Measurements from ENCODE around the gene LRRFIP2. TPM values are rescaled to one million over a fixed set of nuclear protein-coding genes. Genes with fewer than 3 reads are reported as not detected.

LRRFIP2 gene
- total RNA-seq, 2 donors from 2014 or later = 102 to 134 TPM

DNA sequence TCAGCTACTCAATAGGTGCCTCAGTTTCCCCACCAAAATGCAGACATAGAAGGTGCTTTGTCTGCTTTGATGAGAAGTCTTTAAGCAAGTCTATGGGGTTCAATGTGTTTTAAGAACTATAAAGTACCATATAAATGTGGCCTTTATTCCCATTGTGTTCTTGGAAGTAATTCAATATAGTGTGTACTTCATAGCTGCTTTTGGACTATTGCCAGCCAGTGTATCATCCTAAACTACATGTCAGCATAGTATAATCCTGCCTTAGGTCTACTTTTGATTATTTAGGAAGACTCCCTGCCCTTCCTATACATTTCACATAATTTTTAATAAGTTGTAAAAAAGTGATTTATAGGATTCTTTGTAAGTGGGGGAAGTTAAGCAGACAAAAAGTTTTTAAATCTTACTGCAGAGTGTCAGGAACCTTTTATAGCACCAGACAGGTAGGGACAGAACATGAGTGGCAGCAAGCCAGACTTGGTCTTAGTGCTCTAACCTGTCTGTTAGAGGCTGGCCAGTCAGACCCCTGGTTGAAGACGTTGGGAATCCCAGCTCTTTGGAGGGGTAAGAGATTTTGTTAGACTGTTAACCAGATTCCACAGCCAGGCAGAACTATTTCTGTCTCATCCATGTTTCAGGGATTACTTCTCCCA lies 132.7 kb downstream of the LRRFIP2 start:
- intact Hi-C loops (cut with DNase I) = no loop called here
- DNase-seq (ENCODE audit: low spot score) = peak; percentile 60
- 14% methylated on average over 1 of the region's 1 CpG for WGBS

DNA sequence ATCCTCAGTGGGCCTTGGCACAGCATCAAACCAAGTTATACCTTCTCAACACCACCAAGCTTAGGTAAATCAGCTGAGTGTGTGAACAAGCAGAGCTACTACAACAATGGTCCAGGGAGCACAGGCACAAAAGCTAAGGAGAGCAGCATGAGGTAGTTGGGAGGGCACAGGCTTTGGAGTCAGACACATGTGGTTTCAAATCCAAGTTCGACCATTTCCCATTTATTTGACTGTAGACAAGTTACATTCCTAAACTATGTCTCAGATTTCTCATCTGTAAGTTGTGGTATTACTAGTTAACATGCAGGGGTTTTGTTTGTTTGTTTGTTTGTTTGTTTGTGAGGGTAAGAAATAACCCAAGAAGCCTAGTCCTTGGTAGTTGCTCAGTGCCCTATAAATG lies 134.2 kb downstream of the LRRFIP2 start:
- WGBS = 89% methylated on average over 1 of the region's 1 CpG
- Histone ChIP-seq H3K27ac (peak overlapping the region in 1 of 2 donors; percentile 62), H3K4me1 (replicated peaks) (peaks cover 3% of the 10 kb centered on the region), H3K27me3 (replicated peaks; ENCODE audit: insufficient read depth) (no peaks in the 10 kb centered on the region), H3K9me3 (no peaks in the 10 kb centered on the region), H3K4me3 (no peak overlapping the region), H3K36me3 (peaks cover 0 to 7% of the 10 kb centered on the region in 2 donors)
- TF ChIP-seq POLR2A (IDR thresholded peaks at IDR 0.05) = no peak
- no peak for TF ChIP-seq POLR2AphosphoS5 (IDR thresholded peaks at IDR 0.05)
- TF ChIP-seq, protein P1, sequence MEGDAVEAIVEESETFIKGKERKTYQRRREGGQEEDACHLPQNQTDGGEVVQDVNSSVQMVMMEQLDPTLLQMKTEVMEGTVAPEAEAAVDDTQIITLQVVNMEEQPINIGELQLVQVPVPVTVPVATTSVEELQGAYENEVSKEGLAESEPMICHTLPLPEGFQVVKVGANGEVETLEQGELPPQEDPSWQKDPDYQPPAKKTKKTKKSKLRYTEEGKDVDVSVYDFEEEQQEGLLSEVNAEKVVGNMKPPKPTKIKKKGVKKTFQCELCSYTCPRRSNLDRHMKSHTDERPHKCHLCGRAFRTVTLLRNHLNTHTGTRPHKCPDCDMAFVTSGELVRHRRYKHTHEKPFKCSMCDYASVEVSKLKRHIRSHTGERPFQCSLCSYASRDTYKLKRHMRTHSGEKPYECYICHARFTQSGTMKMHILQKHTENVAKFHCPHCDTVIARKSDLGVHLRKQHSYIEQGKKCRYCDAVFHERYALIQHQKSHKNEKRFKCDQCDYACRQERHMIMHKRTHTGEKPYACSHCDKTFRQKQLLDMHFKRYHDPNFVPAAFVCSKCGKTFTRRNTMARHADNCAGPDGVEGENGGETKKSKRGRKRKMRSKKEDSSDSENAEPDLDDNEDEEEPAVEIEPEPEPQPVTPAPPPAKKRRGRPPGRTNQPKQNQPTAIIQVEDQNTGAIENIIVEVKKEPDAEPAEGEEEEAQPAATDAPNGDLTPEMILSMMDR (IDR thresholded peaks at IDR 0.05) = no peak
- intact Hi-C loops (cut with DNase I) = no loop called here
- DNase-seq (ENCODE audit: low spot score) = no peak

More for the DNA sequence above, 132.7 kb downstream of the LRRFIP2 start:
- H3K4me1 ChIP-seq (replicated peaks) = peaks cover 3% of the 10 kb centered on the region
- no peaks in the 10 kb centered on the region for H3K9me3 ChIP-seq
- H3K27ac ChIP-seq = peak overlapping the region; percentile 49 to 64
- peak; percentile 48 for TF ChIP-seq POLR2AphosphoS5 (IDR thresholded peaks at IDR 0.05)
- no peak for TF ChIP-seq POLR2A (IDR thresholded peaks at IDR 0.05)
- H3K27me3 ChIP-seq (replicated peaks; ENCODE audit: insufficient read depth) = no peaks in the 10 kb centered on the region
- H3K36me3 ChIP-seq = peaks cover 0 to 7% of the 10 kb centered on the region in 2 donors
- H3K4me3 ChIP-seq = no peak overlapping the region

DNA sequence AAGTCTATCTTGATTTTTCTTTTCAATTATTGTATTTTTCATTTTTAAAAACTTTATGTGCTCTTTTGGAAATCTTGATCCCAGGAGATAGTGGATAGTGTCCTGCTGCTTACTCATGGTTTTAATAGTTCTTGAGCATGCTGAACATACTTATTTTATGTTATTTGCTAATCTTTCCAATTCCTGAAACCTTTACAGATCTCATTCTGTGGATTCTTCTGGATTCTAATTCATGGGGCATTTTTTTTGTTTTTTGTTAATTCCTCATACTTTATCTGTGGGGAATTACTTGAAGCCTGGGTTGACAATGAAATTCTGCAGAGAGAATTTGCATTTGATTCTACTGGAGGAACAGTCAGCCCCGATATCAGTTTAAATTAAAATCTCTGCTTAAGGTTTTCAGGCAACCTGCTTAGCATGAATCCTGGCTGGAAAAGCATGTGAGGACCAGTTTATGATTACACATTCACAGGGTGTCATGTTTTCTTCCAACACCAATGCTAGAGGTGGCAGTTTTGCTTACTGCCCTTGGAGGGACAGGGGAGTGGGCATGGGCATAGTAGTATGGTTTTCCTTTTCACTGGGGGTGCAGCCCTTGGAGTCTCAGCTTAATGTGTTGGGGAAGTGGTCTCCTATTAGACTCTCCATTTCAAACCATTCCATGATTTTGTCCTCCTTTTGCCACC lies 135.1 kb downstream of the LRRFIP2 start:
- no peak overlapping the region for H3K4me3 ChIP-seq
- intact Hi-C loops (cut with DNase I) = no loop called here
- H3K27ac ChIP-seq = peak overlapping the region in 1 of 2 donors; percentile 62
- WGBS = 84% methylated on average over 1 of the region's 1 CpG
- TF ChIP-seq POLR2AphosphoS5 (IDR thresholded peaks at IDR 0.05) = no peak
- no peak for TF ChIP-seq POLR2A (IDR thresholded peaks at IDR 0.05)
- no peak for DNase-seq (ENCODE audit: low spot score)
- H3K9me3 ChIP-seq = no peaks in the 10 kb centered on the region
- H3K36me3 ChIP-seq = peaks cover 0 to 7% of the 10 kb centered on the region in 2 donors
- peaks cover 3% of the 10 kb centered on the region for H3K4me1 ChIP-seq (replicated peaks)
- H3K27me3 ChIP-seq (replicated peaks; ENCODE audit: insufficient read depth) = no peaks in the 10 kb centered on the region

DNA sequence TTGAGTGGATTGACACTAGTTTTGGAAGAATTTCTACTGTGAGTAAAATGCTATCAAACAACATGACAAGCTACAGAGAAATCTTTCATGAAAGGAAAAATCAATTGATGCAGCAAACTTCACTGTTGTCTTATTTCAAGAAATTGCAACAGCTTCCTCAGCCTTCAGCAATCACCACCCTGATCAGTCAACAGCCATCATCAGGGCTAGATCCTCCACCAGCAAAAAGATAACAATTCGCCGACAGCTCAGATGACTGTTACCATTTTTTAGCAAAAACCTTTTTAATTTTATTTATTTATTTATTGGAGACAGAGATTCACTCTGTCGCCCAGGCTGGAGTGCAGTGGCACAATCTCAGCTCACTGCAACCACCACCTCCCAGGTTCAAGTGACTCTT lies 137.0 kb downstream of the LRRFIP2 start:
- Histone ChIP-seq H3K27me3 (replicated peaks; ENCODE audit: insufficient read depth) (no peaks in the 10 kb centered on the region), H3K4me1 (replicated peaks) (no peaks in the 10 kb centered on the region), H3K9me3 (no peaks in the 10 kb centered on the region), H3K27ac (peak overlapping the region in 1 of 2 donors; percentile 62), H3K4me3 (no peak overlapping the region), H3K36me3 (peaks cover 0 to 7% of the 10 kb centered on the region in 2 donors)
- intact Hi-C loops (cut with DNase I) = no loop called here
- WGBS = 95% methylated on average over 3 of the region's 3 CpGs
- no peak for TF ChIP-seq POLR2AphosphoS5 (IDR thresholded peaks at IDR 0.05)
- TF ChIP-seq, protein P1 (IDR thresholded peaks at IDR 0.05) = no peak
- TF ChIP-seq POLR2A (IDR thresholded peaks at IDR 0.05) = no peak
- no peak for DNase-seq (ENCODE audit: low spot score)

DNA sequence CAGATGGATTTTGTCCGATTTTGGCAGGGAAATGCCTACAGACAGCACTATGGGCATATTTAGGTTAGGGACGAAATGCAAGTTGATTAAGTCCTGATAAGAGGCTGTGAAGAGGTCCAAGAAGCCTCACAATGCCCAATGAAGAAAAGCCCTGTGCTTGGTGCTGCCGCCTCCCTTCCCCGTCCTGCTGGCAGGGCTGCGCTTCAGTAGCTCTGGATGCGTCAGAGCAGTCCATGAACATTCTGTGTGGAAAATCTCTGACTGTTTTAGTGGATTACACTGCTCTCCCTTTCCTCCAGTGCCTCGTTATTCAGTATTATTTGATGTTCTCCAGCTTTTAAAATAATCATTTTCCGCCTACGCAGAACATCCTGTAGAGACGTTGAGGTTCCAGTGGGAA lies 141.4 kb downstream of the LRRFIP2 start:
- intact Hi-C loops (cut with DNase I) = no loop called here
- Histone ChIP-seq H3K4me1 (replicated peaks) (peaks cover 9% of the 10 kb centered on the region), H3K36me3 (no peaks in the 10 kb centered on the region), H3K27ac (peak overlapping the region; percentile 50 to 83), H3K27me3 (replicated peaks; ENCODE audit: insufficient read depth) (no peaks in the 10 kb centered on the region), H3K9me3 (no peaks in the 10 kb centered on the region), H3K4me3 (no peak overlapping the region)
- peak; percentile 31 for DNase-seq (ENCODE audit: low spot score)
- 38% methylated on average over 10 of the region's 10 CpGs for WGBS
- TF ChIP-seq POLR2A (IDR thresholded peaks at IDR 0.05) = no peak
- peak; percentile 67 for TF ChIP-seq POLR2AphosphoS5 (IDR thresholded peaks at IDR 0.05)
- TF ChIP-seq, protein P1 (IDR thresholded peaks at IDR 0.05) = no peak
